Loucy (cell line): ENCODE results near the gene DLX1.
A peak's percentile ranks its signal among the peaks of the same experiment; 100 is the strongest.

Source experiments
- H2AFZ ChIP-seq: fragments of 200-600 bp; sonication (generic); 2 replicates; pipeline ENCODE4 v1.6.0; 2016; ENCODE audit warnings: antibody characterized with exemption, mild to moderate bottlenecking, low read length, moderate library complexity
- H3F3A ChIP-seq: fragments of 200-600 bp; 2 replicates; pipeline ENCODE4 v1.6.0; 2016; ENCODE audit warnings: antibody characterized with exemption, low read depth, mild to moderate bottlenecking
- H3K27me3 ChIP-seq: fragments of 200-600 bp; sonication (generic); 2 replicates; pipeline ENCODE4 v1.6.1; 2014; ENCODE audit warnings: low read length, mild to moderate bottlenecking; ENCODE audit not compliant: insufficient read depth, poor library complexity, severe bottlenecking
- H3K36me3 ChIP-seq: fragments of 200-600 bp; sonication (generic); 2 replicates; pipeline ENCODE4 v1.6.1; 2016; ENCODE audit warnings: low read length; ENCODE audit not compliant: insufficient read depth
- H3K4me1 ChIP-seq: fragments of 200-600 bp; sonication (generic); 2 replicates; pipeline ENCODE4 v1.5.1; 2014; ENCODE audit warnings: low read length, mild to moderate bottlenecking; ENCODE audit not compliant: insufficient read depth, poor library complexity, severe bottlenecking
- H3K4me2 ChIP-seq: fragments of 200-600 bp; sonication (generic); 2 replicates; pipeline ENCODE4 v1.6.0; 2014; ENCODE audit warnings: antibody characterized with exemption, low read length, low read depth, mild to moderate bottlenecking; ENCODE audit not compliant: poor library complexity, severe bottlenecking
- H3K4me3 ChIP-seq: fragments of 200-600 bp; sonication (generic); 2 replicates; pipeline ENCODE4 v1.5.1; 2014; ENCODE audit warnings: low read length, mild to moderate bottlenecking, mixed read lengths; ENCODE audit not compliant: poor library complexity, severe bottlenecking
- H3K79me2 ChIP-seq: fragments of 200-600 bp; sonication (generic); 2 replicates; pipeline ENCODE4 v1.6.1; 2014; ENCODE audit warnings: low read length; ENCODE audit not compliant: insufficient read depth
- H3K9ac ChIP-seq: fragments of 200-600 bp; sonication (generic); 2 replicates; pipeline ENCODE4 v1.6.0; 2014; ENCODE audit warnings: mild to moderate bottlenecking, low read depth, low read length, moderate library complexity; ENCODE audit not compliant: poor library complexity, severe bottlenecking
- H3K9me2 ChIP-seq: fragments of 200-600 bp; sonication (generic); replicated peaks from 2 replicates; pipeline ENCODE4 v1.6.1; 2016; ENCODE audit warnings: low read depth, low read length, mixed read lengths
- H3K9me3 ChIP-seq: fragments of 200-600 bp; sonication (generic); 2 replicates; pipeline ENCODE4 v1.6.1; 2014; ENCODE audit warnings: mild to moderate bottlenecking, antibody characterized with exemption, low read length, low read depth; ENCODE audit not compliant: insufficient read depth
- H4K20me1 ChIP-seq: fragments of 200-600 bp; sonication (generic); 2 replicates; pipeline ENCODE4 v1.6.0; 2014; ENCODE audit warnings: antibody characterized with exemption, low read length, mild to moderate bottlenecking; ENCODE audit not compliant: insufficient read depth, poor library complexity, severe bottlenecking
- CTCF ChIP-seq: fragments of 200-600 bp; sonication (generic); conservative IDR thresholded peaks from 2 replicates; pipeline ENCODE4 v1.5.1; 2014; ENCODE audit warnings: mild to moderate bottlenecking, antibody characterized with exemption, low read length
- EZH2phosphoT487 ChIP-seq: fragments of 200-600 bp; IDR thresholded peaks from 2 replicates; pipeline ENCODE4 v1.6.1; 2018; ENCODE audit warnings: antibody characterized with exemption, mild to moderate bottlenecking, moderate library complexity, borderline replicate concordance

Gene DLX1

GRCh38 chr2:172129404-172129803 lies 44.1 kb downstream of the DLX1 start:
- Histone ChIP-seq H3K4me1 (no peaks in the 10 kb centered on the region), H3K79me2 (no peaks in the 10 kb centered on the region), H3K4me2 (no peak overlapping the region), H3K9me2 (no peaks in the 10 kb centered on the region), H3F3A (no peaks in the 10 kb centered on the region), H4K20me1 (no peaks in the 10 kb centered on the region), H3K9me3 (0 out of 2 replicates have a peak, but pooled peaks cover 2% of the 10 kb centered on the region), H3K4me3 (no peak overlapping the region), H3K36me3 (no peaks in the 10 kb centered on the region), H3K27me3 (no peaks in the 10 kb centered on the region), H2AFZ (no peak overlapping the region), H3K9ac (no peak overlapping the region)
- TF ChIP-seq EZH2phosphoT487: no peak
- no peak for TF ChIP-seq CTCF

- H3K79me2 ChIP-seq: no peaks in the 10 kb centered on the region
- H3K4me1 ChIP-seq: no peaks in the 10 kb centered on the region
- H3K36me3 ChIP-seq: no peaks in the 10 kb centered on the region
- H4K20me1 ChIP-seq: no peaks in the 10 kb centered on the region
- H2AFZ ChIP-seq: peak overlapping the region; percentile 25; the same call in 1 of the 2 replicates
- no peaks in the 10 kb centered on the region for H3K27me3 ChIP-seq
- H3K9ac ChIP-seq: no peak overlapping the region
- no peaks in the 10 kb centered on the region for H3F3A ChIP-seq
- no peak overlapping the region for H3K4me3 ChIP-seq
- 0 out of 2 replicates have a peak, but pooled peaks cover 2% of the 10 kb centered on the region for H3K9me3 ChIP-seq
- H3K9me2 ChIP-seq: no peaks in the 10 kb centered on the region
- no peak overlapping the region for H3K4me2 ChIP-seq
- TF ChIP-seq EZH2phosphoT487: no peak
- no peak for TF ChIP-seq CTCF
Measured at GRCh38 chr2:172131713-172132555, 46.6 kb downstream of the DLX1 start.

DNA sequence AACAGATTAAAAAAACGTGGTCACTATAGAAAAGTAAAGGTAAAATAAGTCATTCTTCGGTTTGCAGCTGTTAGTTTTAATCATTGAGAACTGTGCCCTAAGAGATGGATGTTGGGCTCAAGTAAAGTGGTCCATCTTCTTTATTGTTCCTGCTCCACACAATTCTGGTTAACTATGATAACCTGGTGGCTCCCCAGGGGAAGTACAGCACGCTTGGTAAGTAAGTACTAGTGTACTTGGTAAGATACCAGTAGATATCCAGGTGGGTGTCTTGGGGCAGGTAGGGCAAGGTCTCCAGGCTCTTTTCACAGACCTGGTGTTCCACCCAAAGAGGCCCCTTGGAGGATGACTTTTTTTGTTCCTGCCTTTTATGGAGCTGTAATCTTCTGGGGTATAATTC lies 49.0 kb downstream of the DLX1 start:
- Histone ChIP-seq H3K4me2 (no peak overlapping the region), H3K27me3 (no peaks in the 10 kb centered on the region), H3K4me3 (no peak overlapping the region), H3K79me2 (no peaks in the 10 kb centered on the region), H3K9ac (no peak overlapping the region), H3F3A (no peaks in the 10 kb centered on the region), H3K4me1 (no peaks in the 10 kb centered on the region), H3K9me2 (no peaks in the 10 kb centered on the region), H3K9me3 (0 out of 2 replicates have a peak, but pooled peaks cover 2% of the 10 kb centered on the region), H2AFZ (no peak overlapping the region; the same call in 1 of the 2 replicates), H4K20me1 (no peaks in the 10 kb centered on the region), H3K36me3 (no peaks in the 10 kb centered on the region)
- TF ChIP-seq EZH2phosphoT487 (no peak), CTCF (no peak)
